Neural progenitor cell (in vitro differentiated cells): ENCODE data around the gene IQCE. TPM values are rescaled to one million over a fixed set of nuclear protein-coding genes. Genes with fewer than 3 reads are reported as not detected.

Experiments used
- DNase-seq: peaks from one replicate; pipeline ENCODE4 v3.0.0-alpha.2; 2016; ENCODE audit warnings: low spot score
- H2AFZ ChIP-seq: fragments of 200-600 bp; sonication (generic); replicated peaks from 2 replicates; pipeline ENCODE4 v1.6.1; 2016; ENCODE audit warnings: antibody characterized with exemption
- H3F3A ChIP-seq: fragments of 200-600 bp; sonication (generic); 2 replicates; pipeline ENCODE4 v1.6.1; 2016; ENCODE audit warnings: antibody characterized with exemption, low read depth
- H3K27ac ChIP-seq: fragments of 200-600 bp; sonication (generic); 2 replicates; pipeline ENCODE4 v1.5.1; 2016; ENCODE audit warnings: mild to moderate bottlenecking
- H3K27me3 ChIP-seq: fragments of 200-600 bp; sonication (generic); 2 replicates; pipeline ENCODE4 v1.6.1; 2016; ENCODE audit warnings: mild to moderate bottlenecking, moderate library complexity
- H3K36me3 ChIP-seq: fragments of 200-600 bp; sonication (generic); 2 replicates; pipeline ENCODE4 v1.5.1; 2016
- H3K4me1 ChIP-seq: fragments of 200-600 bp; sonication (generic); 2 replicates; pipeline ENCODE4 v1.6.1; 2016; ENCODE audit warnings: mixed run types
- H3K4me2 ChIP-seq: fragments of 200-600 bp; sonication (generic); 2 replicates; pipeline ENCODE4 v1.6.1; 2016
- H3K4me3 ChIP-seq: fragments of 200-600 bp; sonication (generic); 2 replicates; pipeline ENCODE4 v1.5.1; 2016
- H3K79me2 ChIP-seq: fragments of 200-600 bp; sonication (generic); 2 replicates; pipeline ENCODE4 v1.6.1; 2016; ENCODE audit warnings: low read depth
- H3K9ac ChIP-seq: fragments of 200-600 bp; sonication (generic); 2 replicates; pipeline ENCODE4 v1.6.1; 2016
- H3K9me3 ChIP-seq: fragments of 200-600 bp; sonication (generic); 2 replicates; pipeline ENCODE4 v1.5.1; 2016; ENCODE audit warnings: low read depth
- H4K20me1 ChIP-seq: fragments of 200-600 bp; sonication (generic); 2 replicates; pipeline ENCODE4 v1.6.1; 2016; ENCODE audit warnings: low read depth
- H3K27ac Mint-ChIP-seq: 3 replicates; pipeline ENCODE4 v1.8.0; 2021; ENCODE audit warnings: mixed read lengths
- H3K27me3 Mint-ChIP-seq: 2 replicates; pipeline ENCODE4 v1.8.0; 2022; ENCODE audit warnings: low read depth, mild to moderate bottlenecking, inconsistent platforms, moderate library complexity, mixed read lengths; ENCODE audit not compliant: insufficient read depth
- H3K36me3 Mint-ChIP-seq: 3 replicates; pipeline ENCODE4 v1.8.0; 2021; ENCODE audit warnings: mixed read lengths
- H3K4me1 Mint-ChIP-seq: 3 replicates; pipeline ENCODE4 v1.8.0; 2021; ENCODE audit warnings: mixed read lengths
- H3K4me3 Mint-ChIP-seq: 3 replicates; pipeline ENCODE4 v1.8.0; 2021; ENCODE audit warnings: mild to moderate bottlenecking, moderate library complexity, mixed read lengths
- H3K9me3 Mint-ChIP-seq: 3 replicates; pipeline ENCODE4 v1.8.0; 2020; ENCODE audit warnings: mixed read lengths
- CTCF ChIP-seq: fragments of 200-600 bp; sonication (generic); IDR thresholded peaks from 2 replicates; pipeline ENCODE4 v1.5.1; 2017; ENCODE audit warnings: antibody characterized with exemption, mild to moderate bottlenecking
- EZH2 ChIP-seq: fragments of 200-600 bp; sonication (generic); IDR thresholded peaks from 2 replicates; pipeline ENCODE4 v1.6.1; 2017; ENCODE audit warnings: antibody characterized with exemption, mild to moderate bottlenecking, moderate library complexity
- EZH2phosphoT487 ChIP-seq: fragments of 200-600 bp; sonication (generic); IDR thresholded peaks from 2 replicates; pipeline ENCODE4 v1.6.1; 2017; ENCODE audit warnings: antibody characterized with exemption
- total RNA-seq: library from RNA; depleted of rRNA; stranded (reverse); fragments of >200 nt; gene quantifications from 2 replicates; pipeline ENCODE4 v1.2.3, GENCODE V29; 2015; ENCODE audit warnings: low replicate concordance

Gene IQCE
- total RNA-seq, 1 donor from 2014 or later, result 4.6 TPM

DNA sequence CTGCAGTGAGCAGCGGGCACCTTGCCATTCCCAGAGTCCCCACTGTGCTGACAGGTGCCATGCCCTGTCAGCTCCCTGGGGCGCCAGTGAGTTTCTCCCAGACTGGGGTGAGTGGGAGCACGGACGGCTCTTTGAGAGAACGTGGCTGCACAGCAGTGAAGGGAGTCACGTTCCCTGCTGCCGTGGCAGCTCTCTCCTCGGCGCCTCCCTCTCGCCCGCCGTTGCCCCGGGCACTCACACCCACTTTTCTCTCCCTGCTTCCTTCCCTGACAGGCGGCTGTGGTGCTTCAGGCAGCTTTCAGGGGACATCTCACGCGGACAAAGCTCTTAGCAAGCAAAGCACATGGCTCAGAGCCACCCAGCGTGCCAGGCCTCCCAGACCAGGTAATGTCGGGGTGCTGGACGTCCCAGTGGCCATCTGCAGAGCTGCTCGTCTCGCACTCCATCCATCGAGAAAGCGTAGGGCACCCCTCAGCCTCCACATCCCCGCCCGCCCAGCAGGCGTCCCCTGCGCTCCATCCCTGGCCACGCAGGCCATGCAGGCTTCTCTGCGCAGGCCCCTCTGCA is 45.9 kb downstream of the IQCE start:
- H3K36me3 Mint-ChIP-seq, result peaks cover 6% of the 10 kb centered on the region
- peaks cover 32% of the 10 kb centered on the region for H3K4me1 ChIP-seq
- no peaks in the 10 kb centered on the region for H3K79me2 ChIP-seq
- no peak overlapping the region for H2AFZ ChIP-seq
- H3K27me3 Mint-ChIP-seq, result peaks cover 3% of the 10 kb centered on the region
- no peaks in the 10 kb centered on the region for H3K9me3 ChIP-seq
- no peak overlapping the region for H3K27ac ChIP-seq
- no peaks in the 10 kb centered on the region for H3K9me3 Mint-ChIP-seq
- no peaks in the 10 kb centered on the region for H4K20me1 ChIP-seq
- H3K4me2 ChIP-seq, result no peak overlapping the region
- TF ChIP-seq CTCF (no peak), EZH2 (no peak), EZH2phosphoT487 (no peak)
- peaks cover 23% of the 10 kb centered on the region for H3K4me1 Mint-ChIP-seq
- H3K4me3 ChIP-seq, result no peak overlapping the region
- peaks cover 19% of the 10 kb centered on the region for H3F3A ChIP-seq
- H3K27me3 ChIP-seq, result no peaks in the 10 kb centered on the region
- no peak overlapping the region for H3K4me3 Mint-ChIP-seq
- no peak overlapping the region for H3K27ac Mint-ChIP-seq
- DNase-seq, result no peak
- H3K36me3 ChIP-seq, result no peaks in the 10 kb centered on the region
- H3K9ac ChIP-seq, result no peak overlapping the region

DNA sequence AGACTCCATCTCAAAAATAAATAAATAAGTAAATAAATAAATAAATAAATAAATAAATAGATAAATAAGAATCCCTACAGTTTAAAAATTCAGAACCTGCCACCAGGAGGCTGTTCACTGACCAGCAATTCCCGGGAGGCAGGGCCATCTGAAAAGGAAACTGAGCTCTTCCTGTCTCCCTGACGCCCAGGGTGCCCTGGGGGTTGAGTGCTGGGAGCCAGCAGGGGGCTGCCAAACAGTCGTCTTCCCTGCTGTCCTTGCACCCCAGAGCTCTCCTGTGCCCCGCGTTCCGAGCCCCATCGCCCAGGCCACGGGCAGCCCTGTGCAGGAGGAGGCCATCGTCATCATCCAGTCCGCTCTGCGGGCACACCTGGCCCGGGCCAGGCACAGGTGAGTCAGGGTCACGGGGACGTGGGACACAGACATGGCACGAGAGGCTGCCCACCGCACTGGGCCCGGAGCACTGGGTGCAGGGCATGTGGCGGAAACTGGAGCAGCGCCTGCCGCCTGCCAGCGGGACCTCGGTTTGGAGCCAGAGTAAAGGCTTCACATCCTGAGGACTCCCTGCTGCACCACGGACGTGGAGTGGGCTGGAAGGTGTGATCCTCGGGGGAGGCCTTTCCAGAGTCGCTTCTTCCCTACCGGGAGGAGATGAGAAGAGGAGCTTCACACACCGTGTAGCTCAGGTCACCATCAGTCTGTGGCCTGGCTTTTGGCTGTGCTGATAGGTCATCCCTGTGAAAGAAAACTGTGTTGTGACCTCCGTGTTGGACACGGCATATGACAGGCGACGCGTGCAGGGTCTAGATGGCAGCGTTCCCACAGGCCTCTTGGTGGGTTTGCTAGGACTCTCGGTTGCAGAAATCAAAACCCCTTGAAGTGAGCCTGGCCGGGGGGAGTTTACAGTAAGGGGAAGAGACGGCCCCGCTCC is 47.1 kb downstream of the IQCE start:
- TF ChIP-seq EZH2 (no peak), EZH2phosphoT487 (no peak), CTCF (no peak)
- Histone ChIP-seq H3K4me3 (no peak overlapping the region), H3K27ac (no peak overlapping the region), H3F3A (peaks cover 13% of the 10 kb centered on the region), H3K4me1 (peaks cover 30% of the 10 kb centered on the region), H3K4me2 (no peak overlapping the region), H3K9ac (no peak overlapping the region), H3K9me3 (no peaks in the 10 kb centered on the region), H3K79me2 (no peaks in the 10 kb centered on the region), H4K20me1 (no peaks in the 10 kb centered on the region), H2AFZ (no peak overlapping the region), H3K36me3 (no peaks in the 10 kb centered on the region), H3K27me3 (no peaks in the 10 kb centered on the region)
- H3K9me3 Mint-ChIP-seq, result no peaks in the 10 kb centered on the region
- peaks cover 8% of the 10 kb centered on the region for H3K36me3 Mint-ChIP-seq
- peaks cover 34% of the 10 kb centered on the region for H3K4me1 Mint-ChIP-seq
- no peak for DNase-seq
- H3K27me3 Mint-ChIP-seq, result peaks cover 3% of the 10 kb centered on the region
- no peak overlapping the region for H3K27ac Mint-ChIP-seq
- H3K4me3 Mint-ChIP-seq, result no peak overlapping the region

DNA sequence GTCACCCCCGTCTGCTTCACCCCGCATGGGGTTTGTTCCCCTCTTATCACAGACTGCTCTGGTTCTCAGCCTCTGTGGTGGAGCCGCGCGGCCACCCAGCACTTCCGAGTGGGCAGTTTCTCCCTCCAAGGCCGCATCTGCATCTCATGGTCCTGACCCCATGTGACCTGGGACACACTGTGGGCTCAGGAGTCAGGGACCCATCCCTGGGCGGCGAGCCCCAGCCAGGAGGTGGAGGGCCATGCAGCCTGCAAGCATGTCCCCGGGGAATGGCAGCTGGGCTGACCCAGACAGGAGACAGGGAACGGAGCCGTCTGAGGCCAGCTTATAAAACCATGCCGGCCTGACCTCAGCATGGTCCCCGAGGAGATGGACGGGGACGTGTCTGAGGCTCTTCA is 47.8 kb downstream of the IQCE start:
- H3K27ac ChIP-seq, result no peak overlapping the region
- H3K4me2 ChIP-seq, result no peak overlapping the region
- H3K9me3 ChIP-seq, result no peaks in the 10 kb centered on the region
- Mint-ChIP-seq H3K4me3 (no peak overlapping the region), H3K27me3 (peaks cover 3% of the 10 kb centered on the region), H3K9me3 (no peaks in the 10 kb centered on the region), H3K27ac (no peak overlapping the region), H3K4me1 (peaks cover 34% of the 10 kb centered on the region), H3K36me3 (peaks cover 5% of the 10 kb centered on the region)
- H3K79me2 ChIP-seq, result no peaks in the 10 kb centered on the region
- no peaks in the 10 kb centered on the region for H4K20me1 ChIP-seq
- no peak overlapping the region for H3K9ac ChIP-seq
- DNase-seq, result no peak
- H3K36me3 ChIP-seq, result no peaks in the 10 kb centered on the region
- peaks cover 13% of the 10 kb centered on the region for H3F3A ChIP-seq
- H2AFZ ChIP-seq, result no peak overlapping the region
- peaks cover 24% of the 10 kb centered on the region for H3K4me1 ChIP-seq
- TF ChIP-seq EZH2 (no peak), CTCF (no peak), EZH2phosphoT487 (no peak)
- H3K27me3 ChIP-seq, result no peaks in the 10 kb centered on the region
- no peak overlapping the region for H3K4me3 ChIP-seq
